Activated CD4-positive, CD25-positive, alpha-beta regulatory T cell treated with anti-CD3 and anti-CD28 coated beads, Interleukin-2, amount 50 U/mL, for 72 hours (primary cell): Measurements from ENCODE around the gene RNF217.

Experiments
- DNase-seq: peaks from one replicate; pipeline ENCODE4 v3.0.0; 2021

Gene RNF217

DNA sequence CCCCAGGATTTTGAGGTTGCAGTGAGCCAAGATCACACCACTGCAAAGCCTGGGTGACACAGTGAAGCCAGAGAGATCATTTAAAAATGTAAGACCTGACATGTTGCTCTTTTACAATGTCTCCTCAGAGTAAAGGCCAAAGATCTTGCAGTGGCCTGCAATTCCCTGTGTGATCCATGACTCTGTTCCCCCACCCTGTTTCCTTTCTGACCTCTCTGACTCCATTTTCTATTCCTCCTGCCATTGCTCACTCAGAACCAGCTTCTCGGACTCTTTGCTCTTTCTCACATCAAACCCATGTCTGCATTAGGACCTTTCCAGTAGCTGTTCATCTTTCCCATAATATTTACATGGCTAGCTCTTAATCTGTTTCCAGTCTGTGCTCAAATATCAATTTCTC, 28.8 kb downstream of the RNF217 start:
- DNase-seq = no peak

DNA sequence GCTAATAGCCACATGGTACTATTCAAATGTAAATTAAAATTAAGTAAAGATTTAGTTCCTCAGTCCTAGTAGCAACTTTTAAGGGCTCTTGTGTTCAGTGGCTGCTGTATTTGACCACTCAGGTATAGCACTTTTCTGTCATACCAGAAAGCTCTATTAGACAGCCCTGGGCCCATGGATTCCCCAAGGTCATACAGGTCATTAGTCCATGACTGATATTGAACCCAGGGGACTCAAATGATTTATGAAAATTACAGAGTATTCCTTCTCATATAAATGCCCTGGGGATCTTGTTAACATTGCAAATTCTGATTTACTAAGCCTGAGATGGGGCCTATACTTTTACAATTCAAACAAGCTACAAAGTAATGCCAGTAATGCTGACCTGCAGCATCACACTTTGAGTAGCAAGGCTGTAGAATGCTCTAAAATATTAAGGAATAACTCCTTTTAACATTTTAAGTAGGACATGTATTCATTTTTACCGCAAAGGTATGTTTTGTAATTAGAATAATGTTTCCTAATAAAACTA, 29.6 kb downstream of the RNF217 start:
- DNase-seq = no peak

DNA sequence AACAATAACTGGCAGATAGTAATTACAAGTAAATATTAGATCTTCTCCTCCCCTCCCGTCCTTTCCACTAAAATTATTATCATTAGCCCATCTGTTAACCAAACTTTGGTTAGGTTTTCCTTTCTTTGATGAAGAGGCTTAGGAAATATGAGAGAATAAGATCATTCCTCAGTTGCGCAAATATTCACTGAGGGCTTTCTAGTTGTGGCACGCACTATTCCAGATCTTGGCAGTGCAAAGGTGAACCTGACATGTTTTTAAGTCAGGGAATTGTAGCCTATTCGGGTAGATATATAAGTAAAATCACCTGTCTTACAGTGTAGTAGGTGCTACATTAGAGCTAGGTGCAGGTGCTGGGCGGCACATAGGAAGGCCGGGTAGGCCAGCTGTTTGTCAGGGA, 31.1 kb downstream of the RNF217 start:
- DNase-seq = no peak

DNA sequence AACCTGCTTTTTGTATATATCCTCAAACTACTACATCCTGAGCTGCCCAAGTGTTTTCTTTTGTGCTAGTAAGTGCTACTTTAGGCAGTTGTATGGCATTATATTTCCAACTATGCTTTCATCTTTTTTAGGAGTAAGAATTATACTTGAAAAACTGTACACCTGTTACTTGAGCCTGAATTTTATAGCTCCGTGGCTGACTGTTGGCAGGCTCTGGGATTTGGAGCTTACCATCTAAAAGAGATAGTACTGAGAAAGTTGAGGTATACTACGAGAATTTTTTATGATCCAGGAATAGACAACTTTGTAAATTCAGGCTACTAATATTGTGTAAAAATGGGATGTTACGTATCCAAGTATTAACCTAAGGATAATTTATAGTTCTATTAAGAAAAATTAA, 32.4 kb downstream of the RNF217 start:
- DNase-seq = no peak

DNA sequence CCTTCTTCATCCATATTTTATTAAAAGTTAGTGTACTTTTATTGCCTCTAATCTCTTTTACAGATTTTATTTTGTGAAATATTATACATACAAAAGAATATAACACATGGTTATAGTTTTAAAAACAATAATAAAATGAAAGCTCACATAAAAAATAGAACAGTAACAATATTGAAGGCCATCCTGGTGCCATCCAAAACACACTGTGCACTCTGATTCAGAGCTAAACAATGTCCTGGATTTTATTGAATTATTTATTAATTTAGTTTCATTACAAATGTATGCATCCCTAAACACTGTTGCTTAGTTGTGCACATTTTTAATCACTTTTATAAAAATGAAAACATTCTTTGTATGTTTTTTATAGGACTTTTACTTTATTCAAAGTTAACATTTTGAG, 32.9 kb downstream of the RNF217 start:
- no peak for DNase-seq

DNA sequence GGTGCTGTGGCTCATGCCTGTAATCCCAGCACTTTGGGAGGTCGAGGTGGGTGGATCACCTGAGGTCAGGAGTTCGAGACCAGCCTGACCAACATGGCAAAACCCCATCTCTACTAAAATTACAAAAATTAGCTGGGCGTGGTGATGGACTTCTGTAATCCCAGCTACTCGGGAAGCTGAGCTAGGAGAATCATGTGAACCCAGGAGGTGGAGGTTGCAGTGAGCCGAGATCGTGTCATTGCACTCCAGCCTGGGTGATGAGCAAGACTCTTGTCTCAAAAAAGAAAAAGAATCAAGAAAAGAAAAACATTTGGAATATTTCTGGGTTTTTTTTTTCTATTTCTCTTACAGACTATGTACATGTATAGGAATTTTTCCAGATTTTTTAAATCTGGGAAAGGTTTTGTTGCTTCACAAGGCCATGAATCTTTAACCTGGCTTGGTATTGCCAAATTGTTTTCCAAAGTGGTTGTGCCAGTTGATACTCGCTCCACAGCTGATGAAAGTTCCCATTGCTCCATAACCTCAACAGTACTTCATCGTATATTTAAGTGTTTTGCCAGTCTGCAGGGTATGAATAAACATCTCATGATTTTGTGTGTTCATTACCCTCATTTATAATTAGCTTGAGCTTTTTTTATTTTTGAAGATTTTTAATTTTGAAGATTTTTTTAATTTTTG, 33.5 kb downstream of the RNF217 start:
- DNase-seq = no peak

DNA sequence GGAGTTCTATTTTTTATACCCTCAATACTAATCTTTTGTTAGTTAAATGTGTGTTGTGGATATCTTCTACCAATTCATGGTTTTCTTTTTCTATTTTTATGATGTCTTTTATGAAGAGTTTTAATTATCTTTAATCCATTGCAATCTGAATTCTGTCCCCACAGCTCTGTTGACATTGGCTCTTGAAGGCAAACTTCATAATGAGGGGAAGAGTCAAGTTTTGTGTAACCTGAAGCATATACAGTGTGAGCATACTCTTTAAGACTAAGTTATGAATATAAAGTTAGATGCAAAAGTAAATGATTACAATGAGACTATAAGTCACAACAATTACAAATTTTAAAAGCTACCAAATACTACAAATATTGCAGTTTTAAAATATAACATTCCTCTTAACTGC, 34.2 kb downstream of the RNF217 start:
- no peak for DNase-seq

DNA sequence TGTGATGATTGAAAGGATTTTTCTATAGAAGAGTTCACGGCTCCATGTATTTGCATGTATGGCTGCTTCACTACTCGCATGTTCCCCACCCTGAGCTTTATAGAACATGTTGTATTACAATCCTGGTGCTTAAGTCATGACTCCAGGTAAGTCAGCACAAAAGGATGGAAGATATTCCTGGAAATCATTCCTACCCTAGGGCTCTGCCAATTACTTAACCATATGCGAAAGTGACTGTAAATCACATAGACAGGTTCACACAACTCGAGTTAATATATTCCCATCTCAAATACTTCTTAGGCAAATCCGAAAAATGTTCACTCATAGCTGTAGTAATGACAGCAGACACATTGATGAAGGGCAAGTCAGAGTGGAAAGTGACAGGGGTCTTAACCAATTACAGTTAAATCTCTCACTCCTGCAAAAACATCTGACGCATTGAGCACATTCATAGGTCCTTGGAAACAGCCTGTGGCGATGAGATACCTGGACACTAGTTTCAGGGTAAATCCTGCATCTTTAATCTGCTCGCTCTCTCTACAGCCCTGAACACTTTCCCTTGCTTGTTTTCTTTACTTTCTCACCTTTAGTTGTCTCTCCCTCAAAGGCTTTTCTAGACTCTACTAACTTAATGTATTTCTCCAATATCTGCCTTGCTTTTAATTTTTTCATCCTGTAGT, 35.1 kb downstream of the RNF217 start:
- DNase-seq = no peak

DNA sequence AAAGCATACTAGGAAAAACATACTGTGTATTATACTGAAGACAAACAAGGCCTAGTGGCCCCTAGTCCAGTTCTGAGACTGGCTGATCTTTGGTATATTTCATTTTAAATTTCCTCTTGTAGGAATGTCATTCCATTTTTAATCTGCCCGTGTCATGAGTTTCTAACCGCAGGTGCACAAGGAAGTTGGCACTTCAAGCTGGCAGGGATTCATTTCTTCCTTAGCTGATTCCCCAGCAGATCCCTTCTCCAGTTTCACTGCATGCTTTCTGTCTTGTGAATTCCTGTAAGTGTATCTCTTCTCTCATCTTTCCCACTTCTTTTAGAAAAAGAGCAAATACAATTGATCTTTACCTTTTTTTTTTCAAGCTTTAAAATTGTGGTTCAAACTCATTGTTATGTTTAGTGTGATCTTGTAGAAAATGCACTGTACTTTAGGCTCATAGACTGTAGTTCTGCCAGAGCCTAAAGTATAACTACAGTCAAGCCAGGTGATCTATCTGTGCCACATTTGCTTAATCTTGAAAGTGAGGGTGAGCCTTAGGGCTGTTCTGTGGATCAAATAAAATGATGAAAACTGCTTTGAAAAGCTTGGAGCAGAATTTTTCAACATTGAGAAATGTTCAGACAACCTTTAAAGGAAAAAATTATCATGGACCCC, 37.0 kb downstream of the RNF217 start:
- no peak for DNase-seq

DNA sequence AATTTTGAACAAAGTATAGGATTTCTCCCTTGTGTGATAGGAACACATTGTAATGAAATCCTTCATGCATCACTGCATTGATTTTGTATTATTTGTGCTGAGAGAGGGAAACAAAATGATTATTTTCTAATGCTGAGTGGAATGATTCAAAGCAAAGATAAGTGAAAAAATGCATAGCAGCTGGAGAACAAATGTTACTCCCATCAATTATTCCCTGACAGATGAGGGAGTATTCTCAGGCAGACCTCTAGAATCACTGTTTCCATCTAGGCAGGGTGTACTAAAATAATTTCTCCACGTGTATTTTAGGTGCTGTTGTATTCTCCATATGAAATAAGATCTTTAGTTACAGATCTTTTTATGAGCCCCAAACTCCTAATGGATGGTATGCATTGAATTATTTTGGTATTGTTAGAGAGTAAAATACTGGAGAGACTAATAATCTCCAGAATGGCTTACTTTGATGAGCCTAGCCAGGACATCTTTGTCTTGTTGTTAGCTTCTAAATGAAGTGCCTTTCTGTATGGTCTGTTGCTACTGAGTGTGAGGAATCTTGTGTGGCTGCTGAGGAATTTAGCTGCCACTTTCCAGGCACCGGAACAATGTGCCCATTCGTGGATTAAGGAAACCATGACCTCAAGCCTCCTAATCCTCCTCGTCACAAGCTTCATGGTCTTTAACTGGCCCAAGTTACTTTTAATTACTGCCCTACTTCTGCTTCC, 39.6 kb downstream of the RNF217 start:
- DNase-seq = no peak

DNA sequence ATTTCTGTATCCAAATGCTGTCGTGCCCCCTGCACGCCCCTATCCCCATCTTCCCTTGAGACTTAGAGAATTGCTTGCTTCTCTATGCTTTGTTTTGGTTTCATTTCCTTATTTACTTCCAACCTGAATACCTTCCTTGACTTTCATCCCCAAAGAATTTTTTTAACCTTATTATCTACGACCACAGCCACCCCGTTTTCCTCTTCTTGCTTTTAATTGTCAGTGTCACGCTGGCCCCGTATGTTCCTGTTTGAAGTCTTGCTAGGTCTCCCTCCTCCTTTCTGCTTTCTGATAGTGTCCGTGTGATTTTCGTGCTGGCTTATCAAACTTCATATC, 40.1 kb downstream of the RNF217 start:
- DNase-seq = no peak

DNA sequence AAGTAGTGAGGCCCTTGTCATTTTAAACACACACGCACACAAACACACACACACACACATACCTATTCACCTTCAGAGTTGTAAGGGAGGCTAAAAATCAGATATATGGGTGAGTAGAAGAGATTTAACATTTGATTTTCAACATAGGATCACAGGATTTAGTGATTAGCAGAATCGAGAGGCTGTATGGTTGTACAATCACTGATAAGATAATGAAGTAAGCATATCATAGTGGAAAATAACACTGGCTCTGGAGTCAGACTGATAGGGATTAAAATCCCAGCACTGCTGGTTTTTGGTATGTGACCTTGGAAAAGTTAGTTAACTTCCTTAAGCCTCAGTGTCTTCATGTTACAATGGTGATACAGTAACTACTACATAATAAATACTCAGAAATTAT, 40.8 kb downstream of the RNF217 start:
- DNase-seq = no peak

DNA sequence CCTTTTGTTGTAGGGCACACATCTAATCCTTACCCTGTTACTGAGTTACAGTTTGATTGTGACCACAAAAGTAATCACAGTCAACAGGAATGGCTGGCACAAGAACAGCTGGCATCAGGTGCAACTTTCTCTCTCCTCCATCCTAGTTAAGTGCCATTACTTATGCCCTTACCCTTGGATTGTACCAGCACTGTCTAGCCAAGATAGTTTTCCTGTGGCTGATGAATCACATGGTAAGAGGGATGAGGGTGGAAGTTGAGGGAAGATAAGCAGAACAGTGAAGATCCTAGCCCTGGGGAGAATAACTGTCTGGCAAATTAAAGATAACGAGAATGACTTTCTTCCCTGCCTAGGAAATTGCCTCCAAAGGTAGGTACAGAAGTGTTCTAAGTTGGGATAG, 42.0 kb downstream of the RNF217 start:
- DNase-seq = no peak

DNA sequence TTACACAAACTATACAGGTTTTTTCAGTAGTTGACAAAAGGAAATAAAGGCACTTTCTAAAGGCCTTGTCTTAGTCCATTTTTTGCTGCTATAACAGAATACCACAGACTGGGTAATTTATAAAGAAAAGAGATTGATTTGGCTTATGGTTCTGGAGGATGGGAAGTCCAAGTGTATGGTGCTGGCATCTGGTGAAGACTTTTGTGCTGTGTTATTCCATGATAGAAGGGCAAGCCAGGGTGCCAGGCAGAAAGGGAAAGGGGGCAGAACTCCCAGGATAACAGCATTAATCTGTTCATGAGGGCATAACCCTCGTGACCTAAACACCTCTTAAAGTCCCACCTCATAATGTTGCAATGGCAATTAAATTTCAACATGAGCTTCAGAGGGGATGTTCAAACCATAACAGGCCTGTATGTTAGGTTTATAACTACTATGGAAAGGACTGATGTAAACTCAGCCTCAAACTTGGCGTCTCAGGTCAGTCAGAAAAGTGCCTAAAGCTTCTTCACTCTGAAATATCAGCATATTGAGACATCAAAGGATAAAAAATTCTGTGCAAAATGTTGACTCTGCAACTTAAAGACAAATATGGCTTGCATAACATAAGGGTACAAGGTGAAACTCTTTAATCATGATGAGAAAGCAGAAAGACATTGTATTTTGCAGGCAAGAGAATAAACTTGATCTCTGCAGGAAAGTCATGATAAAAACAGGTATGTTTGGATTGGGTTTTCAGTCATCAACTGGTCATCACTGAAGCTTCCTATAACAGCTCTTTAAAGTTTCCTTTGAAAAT, 42.8 kb downstream of the RNF217 start:
- no peak for DNase-seq

DNA sequence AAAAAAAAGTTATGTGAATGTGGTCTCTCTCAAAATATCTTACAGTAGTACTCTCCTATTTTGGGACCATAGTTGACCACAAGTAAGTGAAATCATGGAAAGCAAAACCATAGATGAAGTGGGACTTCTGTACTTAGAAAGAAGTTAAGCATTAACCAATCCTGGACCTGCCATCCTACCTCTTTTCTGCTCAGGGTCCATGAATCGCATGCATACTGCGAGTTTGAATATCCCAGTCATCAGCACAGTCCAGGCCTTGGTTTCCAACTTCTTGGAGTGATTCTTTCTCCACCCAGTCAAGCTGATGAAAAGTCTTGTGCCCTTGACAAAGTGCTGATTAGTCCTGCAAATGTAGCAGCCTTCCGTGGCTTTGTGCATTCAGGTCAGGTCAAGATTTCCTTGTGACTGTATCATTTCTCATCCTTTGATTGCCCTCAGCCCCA, 46.0 kb downstream of the RNF217 start:
- DNase-seq = no peak

DNA sequence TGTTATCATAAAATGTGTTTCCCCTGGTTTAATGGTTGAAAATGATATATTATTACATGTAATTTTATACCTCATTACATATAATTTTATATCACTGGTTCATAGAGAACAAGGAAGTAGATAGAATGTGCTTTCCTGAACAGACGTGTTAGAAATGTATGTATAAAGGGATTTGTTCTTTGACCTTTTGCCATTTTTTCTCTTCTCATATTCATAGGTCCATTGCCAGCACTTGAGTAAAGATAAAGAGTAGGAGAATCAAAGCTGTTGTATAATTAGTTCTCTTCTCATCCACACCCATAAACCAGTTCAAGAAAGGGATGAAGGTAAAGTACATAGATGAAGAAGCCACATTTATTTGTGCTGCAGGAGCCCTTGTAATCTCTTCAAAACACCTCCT, 46.7 kb downstream of the RNF217 start:
- no peak for DNase-seq

DNA sequence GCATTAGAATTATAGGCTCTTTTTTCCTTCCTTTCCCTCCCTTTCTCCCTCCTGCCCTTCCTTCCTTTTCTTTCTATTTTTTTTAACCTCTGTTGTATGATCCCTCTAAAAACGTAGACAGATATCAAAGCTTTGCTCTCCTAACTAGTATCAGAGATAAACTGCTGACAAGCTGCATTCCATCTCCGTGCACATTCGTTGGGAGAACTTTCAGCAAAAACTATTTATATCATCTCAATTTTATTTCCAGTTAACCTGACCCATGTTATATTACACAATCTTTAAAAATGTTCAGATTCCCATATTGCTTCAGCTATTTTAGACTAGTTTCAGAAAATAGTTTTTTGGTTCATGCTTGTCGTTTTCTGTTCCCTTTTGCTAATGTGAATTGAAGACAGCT, 47.3 kb downstream of the RNF217 start:
- DNase-seq = no peak

DNA sequence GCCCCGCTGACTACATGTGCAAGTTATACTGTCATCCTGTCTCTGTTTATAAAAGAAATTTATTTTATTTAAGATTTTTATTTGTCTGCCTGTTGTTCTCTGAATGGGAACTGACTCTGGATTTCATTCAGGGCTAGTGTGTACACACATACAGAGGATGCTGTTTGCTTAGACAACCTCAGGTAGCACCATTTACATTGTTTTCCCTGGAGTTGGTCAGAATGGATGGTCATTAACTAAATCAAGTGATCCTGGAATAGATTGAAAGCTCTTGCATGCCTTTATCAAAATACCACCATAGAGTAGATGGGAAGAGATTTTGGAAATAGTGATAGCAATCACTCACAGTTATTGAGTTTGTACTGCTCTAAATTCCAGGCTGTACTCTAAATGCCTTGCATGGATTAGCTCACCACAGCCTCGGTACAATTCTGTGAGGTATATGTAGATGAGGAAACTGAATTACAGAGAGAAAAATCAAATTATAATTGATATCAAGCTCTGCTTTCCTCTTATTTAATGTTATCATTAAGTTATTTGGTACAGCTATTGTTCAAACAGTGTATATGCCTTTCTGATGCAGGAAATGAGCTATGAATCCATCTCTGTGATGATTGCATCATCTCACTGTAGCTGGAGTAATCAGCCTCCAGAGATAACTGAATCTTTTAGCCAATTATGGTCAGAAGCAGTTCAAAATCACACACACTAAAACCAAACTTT, 51.9 kb downstream of the RNF217 start:
- DNase-seq = no peak

DNA sequence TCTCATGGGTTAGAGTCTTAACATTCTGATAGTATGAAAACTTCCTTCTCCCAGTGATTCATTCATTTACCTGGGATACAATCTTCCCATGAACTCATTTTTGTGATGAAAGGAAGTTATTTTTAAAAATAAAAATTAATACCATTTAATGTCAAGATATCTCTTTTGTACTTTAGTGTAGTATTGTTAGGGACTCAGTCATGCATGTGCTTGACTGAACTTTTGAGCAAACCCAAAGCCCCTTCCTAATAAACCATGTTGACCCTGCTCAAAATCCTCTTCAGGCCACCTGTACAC, 52.4 kb downstream of the RNF217 start:
- no peak for DNase-seq

DNA sequence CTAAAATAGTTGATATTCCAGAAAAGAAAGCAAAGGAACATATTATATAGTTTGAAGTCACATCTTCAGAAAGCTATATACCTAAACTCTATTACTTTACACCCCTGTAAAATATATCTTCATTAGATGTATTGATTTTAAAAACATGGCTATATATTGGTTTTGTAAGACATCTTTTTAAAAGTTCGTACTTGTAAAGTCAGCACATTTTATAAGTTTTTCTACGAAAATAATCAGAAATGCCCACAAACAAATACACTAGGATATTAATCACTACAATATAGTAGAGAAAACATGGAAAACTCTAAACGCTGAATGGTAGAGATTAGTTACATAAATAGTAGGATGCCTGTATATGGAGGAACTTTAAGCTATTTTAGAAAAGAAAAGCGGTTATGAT, 52.9 kb downstream of the RNF217 start:
- DNase-seq = no peak

DNA sequence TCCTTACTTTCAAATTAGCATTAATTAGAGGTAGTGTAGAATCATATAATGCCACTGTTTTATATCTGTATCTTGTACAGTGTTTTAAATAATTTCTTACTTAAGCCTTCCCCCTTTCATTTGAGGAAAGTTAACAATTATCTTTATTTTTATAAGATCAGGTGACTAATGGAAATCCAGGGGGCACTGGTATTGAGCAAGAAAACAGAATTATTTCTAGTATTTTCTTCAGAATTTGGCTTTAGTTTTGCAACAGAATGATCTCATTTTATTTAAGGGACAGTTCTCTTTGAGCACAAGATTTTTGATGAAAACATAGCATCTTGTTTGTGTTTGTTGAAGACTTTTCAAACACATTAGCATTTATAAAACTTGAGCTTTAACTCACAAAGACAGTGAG, 55.9 kb downstream of the RNF217 start:
- DNase-seq = no peak

DNA sequence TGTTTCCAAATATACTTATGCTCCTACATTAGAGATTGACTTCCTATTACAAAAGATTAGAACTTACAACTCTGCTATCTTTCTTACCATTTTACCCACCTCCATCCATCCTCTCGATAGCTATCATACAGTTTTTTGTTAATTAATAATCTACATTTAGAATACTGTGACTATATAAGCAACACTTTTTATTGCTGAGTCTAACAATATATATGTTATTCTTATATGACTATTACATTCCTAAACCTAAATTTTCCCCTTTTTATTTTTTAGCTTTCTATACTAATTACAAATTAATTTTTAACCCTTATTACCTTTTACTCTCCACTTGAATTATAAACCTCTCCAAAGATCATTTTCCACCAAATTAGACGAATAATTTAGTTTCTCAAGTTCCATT, 57.0 kb downstream of the RNF217 start:
- no peak for DNase-seq
